ENCODE measurements around the gene TSPAN15.

- no peak for TF ChIP-seq CTCF (conservative IDR thresholded peaks at IDR 0.05; ENCODE audit: low read length)
- TF ChIP-seq EZH2phosphoT487 (IDR thresholded peaks at IDR 0.05; ENCODE audit: borderline replicate concordance, low read depth, low read length), result no peak
Measured at GRCh38 chr10:69500864-69501468, 49.7 kb downstream of the TSPAN15 start.
